NCI-H460 (cell line): ENCODE measurements around the gene TMEM37. TPM values are rescaled to one million over a fixed set of nuclear protein-coding genes. Genes with fewer than 3 reads are reported as not detected.

Experiments
- DNase-seq: peaks from one replicate; pipeline ENCODE4 v3.0.0-alpha.2; 2016; ENCODE audit warnings: low read depth; ENCODE audit errors: extremely low read depth
- total RNA-seq: library from RNA; depleted of rRNA; stranded (reverse); fragments of >200 nt; shearing (Covaris generic); gene quantifications from 2 replicates; pipeline ENCODE4 v1.2.3, GENCODE V29; 2014

TMEM37 gene
- total RNA-seq, 1 experiment from 2014 or later, result 2.5 TPM

DNA sequence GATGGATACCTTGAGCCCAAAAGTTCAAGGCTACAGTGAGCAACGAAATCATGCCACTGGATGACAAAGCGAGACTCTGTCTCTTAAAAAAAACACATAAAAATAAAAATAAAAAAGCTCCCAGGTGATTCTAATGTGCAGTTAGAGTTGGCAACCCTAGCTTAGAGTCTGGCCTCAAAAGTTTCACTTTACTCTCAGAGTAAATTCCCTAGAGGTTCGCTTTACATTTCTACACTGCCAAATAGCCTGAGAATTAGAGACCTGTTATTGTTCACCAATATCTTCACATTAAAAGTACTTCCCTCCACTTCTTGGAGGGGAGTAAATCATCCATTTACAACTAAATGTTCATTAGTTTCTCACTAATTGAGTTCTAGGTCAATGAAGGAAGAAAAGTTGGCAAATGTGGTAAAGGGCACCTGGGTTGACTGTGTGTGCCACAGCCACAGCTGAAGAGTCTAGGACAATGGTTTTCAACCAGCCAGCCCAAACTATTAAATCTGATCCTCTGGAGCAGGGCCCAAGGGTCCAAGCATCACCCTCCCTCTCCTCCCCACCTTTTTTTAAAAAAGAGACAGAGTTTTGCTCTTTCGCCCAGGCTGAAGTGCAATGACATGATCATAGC is 15.2 kb upstream of the TMEM37 start:
- no peak for DNase-seq

DNA sequence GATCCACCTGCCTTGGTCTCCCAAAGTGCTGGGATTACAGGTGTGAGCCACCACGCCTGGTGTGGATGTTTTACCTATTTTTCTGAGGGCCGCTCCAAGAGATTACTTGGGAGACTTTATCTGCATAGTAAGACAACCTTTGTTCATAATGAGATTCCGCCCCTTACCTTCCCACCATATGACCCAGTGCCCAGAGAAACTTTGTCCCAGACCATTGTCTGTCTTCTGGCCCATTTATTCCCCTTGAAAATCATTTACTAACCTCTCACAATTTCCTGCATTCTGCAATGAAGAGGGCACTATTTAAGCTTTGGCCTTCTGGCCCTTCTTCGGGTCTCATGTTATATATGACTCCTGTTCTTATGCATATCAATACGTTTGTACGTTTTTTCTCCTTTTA is 13.7 kb upstream of the TMEM37 start:
- DNase-seq, result no peak

DNA sequence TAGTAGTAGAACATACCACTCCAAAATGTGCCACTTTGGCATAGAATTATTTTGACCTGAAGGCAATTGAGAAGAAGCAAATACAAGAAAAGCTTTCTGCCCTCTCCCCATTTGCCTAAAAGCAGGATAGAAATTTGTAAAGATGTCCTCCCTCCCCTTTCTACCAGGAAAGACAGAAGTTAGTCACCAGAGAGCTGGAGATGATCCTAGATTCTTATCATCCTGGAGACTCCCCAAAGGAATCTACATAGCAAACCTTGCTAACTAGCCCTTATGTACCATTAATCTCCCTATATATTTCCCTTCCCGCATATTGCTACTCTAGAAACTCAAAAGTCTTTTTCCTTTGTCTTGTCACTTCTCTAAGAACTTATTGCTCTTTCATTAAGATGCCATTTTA is 12.6 kb upstream of the TMEM37 start:
- no peak for DNase-seq

DNA sequence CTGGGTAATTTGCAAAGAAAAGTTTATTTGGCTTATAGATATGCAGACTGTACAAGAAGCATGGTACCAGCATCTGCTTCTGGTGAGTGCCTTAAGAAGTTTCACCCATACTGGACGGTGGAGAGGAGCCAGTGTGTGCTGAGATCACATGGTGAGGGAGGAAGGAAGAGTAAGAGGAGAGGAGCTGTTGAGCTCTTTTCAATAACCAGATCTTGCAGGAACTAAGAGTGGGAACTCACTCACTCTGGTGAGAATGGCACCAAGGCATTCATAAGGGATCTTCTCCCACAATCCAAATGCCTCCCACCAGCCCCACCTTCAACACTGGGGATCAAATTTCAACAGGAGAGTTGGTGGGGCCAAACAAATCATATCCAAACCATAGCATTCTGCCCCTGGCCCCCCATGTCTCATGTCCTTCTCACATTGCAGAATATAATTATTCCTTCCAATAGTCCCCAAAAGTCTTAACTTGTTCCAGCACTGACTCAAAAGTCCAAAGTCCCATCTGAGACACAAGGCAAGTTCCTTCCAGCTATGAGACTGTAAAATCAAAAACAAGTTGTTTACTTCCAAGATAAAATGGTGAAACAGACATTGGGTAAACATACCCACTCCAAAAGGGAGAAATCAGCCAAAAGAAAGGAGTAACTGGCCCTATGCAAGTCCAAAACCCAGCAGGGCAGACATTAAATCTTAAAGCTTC is 11.7 kb upstream of the TMEM37 start:
- DNase-seq, result no peak

DNA sequence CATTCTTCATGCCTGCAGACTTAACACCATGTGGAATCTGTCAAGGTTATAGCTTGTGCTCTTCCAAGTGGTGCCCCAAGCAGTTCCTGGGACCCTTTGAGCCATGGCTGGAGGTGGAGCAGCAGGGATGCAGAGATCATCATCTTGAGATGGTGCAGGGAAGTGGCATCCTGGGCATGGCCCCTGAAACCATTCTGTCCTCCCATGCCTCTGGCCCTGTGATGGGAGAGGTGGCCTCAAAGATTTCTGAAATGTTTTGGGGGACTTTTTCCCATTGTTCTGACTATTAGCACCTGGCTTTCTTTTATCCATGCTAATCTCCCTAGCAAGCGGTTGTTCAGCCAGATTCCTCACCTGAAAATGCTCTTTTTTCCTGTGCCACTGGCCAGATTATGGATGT is 10.3 kb upstream of the TMEM37 start:
- no peak for DNase-seq

DNA sequence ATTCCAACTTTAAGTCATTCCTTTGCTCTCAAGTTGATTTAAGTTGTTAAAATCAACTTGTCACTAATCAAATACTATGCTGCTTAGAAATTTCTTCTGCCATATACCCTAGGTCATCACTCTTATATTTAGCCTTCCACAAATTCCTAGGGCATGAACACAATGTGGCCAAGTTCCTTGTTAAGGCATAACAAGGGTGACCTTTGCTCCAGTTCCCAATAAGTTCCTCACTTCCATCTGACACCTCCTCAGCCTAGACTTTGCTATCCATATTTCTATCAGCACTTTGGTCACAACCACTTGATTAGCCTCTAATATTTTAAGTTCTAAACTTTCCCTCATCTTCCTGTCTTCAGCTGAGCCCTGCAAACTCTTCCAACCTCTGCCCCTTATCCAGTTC is 9.9 kb upstream of the TMEM37 start:
- DNase-seq, result no peak

DNA sequence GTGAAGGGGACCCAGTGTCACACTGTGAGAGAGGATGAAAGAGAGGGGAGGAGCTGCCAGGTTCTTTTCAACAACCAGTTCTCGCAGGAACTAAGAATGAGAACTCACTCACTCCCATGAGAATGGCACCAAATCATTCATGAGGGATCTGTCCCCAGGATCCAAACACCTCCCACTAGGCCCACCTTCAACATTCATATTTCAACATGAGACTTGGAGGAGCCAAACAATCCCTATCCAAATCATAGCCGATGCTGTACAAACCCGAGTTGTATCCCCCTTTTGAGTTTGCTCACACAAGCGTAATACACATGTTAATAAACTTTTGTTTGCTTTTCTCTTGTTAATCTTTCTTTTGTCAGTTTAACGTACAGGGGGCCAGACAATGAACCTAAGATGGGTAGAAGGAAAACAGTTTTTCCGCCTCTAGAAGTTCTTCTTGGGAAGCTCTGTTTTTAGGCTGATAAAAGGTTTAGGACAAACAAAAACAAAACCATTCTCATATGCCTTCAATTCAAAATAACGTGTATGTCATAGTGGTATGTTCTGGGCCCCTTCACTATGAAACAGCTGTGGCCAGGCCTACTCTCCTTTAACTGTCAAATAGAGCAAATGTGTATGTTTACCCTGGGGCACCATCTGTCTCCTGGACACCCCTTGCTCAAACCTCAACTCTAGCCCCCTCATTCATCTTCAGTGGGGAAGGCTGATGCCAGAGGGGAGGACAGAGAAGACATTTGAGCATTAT is 9.1 kb upstream of the TMEM37 start:
- no peak for DNase-seq

DNA sequence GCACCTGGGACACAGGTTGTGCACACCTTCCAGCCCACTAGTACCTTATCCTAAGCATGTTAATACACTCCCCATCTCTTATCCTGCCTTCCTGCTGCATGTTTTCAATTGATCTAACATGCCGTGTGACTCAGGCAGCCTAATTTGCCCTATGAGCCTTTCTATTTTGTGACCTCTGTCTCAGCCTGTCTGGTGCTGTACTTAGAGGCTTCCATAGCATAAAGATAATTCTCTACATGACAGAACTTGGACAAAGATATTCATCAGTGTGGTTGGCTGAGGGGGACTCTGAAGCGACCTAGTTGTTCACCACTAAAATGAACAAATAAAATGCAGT is 8.6 kb upstream of the TMEM37 start:
- DNase-seq, result no peak

DNA sequence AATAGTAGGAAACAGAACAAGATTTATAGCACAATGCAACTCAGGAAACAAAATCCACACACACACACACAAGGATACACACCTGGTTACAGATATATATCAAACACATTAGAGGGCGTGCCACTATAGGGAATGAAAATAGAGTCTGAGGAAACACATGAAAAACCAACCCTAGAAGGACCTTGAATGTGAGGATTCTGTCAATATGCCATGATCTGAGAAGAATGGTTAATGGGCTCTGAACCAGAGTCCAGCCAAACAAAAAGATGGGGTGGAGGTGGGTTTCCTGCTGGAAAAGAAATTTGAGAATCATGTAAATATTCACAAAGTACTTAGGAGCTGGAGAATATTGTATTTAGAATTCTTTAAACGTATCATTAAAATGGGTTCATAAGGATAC is 7.8 kb upstream of the TMEM37 start:
- DNase-seq, result no peak

DNA sequence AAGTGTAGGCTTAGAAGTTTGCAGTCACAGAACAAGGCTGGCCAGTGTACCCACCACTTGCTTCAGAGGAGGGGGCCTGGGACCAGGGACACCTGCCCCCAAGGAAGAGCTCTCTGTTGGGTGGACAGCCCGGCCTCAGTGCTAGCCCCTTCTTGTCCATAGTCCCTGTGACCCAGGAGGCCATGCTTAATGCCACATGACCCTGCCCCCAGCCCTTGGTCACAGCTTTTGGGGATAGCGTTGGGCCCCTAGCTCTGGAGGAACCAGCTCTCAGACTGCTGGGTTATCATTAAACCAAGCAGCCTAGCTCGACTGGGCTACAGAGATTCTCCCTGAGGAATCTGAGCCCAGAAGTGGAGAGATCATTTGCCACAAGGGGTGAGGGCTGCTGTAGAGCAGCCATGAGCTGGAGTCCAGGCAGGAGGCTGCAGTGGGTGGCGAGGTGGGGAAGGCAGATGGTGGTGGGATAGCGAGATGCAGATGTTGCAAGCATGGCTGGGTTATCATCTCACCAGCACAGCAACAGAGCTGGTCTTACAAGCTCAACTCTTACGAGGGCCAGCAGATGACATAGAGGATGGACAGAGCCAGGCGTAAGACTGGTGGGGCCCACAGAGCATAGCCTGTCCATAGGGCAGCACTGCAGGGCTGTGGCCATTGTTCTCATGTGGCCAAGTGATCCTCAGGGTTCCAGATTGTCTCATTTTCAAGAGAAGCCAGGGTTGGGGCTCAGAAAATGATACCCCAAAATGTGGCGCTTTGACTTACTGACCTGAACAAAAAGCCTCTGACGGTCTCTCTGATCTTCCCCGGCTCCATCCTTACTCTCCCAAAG is 7.2 kb upstream of the TMEM37 start:
- DNase-seq, result no peak

DNA sequence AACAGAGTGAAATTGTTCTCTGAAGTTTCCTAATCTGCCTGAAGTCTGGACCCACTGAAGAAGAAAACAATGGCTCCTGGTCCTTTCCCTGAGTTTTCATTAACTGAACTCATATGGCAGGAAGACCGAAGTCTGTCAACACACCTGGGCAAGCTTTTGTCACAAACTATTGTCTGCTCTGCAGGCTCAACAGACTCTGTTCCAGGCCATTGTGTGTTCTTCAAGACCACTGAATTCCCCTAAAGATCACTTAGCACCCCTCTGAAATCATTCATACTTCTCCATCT is 6.6 kb upstream of the TMEM37 start:
- DNase-seq, result no peak

DNA sequence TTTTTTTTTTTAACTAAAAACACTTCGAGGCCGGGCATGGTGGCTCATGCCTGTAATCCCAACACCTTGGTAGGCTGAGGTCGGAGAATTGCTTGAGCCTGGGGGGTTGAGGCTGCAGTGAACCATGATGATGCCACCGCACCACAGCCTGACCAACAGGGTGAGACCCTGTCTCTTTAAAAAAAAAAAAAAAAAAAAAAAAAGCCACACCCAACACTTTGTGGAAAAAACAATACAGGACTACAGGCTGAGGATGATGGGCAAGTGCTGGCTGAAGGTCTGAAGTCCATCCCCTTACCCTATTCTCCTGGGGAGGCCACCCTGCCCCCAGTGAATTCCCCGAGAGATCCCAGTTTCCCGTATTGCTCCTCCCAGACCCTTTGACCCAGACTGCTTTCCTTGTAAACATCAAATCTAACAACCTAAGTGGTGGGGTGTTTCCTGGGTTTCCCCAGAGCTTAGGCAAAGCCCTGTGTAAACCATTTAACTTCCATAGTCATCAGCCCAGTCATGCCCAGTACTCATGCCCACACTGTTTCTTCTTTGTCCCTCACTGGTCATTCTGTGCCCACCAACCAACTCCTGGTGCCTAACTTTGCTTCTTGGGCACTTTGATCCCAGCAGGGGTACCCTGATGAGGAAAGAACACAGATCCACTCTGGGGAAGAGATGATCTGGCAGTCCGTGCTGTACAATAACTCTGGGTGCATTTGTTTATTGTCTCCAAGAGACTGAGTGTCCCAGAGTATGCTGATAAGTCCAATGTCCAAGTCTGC is 5.8 kb upstream of the TMEM37 start:
- DNase-seq, result no peak

DNA sequence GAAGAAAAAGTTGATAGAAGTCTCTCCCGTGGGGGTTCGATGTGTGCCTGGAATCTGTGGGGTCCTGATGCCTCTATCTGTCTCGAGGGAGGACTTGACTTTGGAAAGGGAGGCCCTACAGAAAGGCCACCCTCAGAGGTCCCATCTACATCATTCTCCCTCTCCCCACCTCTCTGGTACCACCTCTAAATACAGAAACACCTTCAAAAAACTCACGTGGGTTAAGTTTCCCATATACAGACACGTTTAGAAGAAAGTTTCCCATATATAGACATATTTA is 5.3 kb upstream of the TMEM37 start:
- no peak for DNase-seq

DNA sequence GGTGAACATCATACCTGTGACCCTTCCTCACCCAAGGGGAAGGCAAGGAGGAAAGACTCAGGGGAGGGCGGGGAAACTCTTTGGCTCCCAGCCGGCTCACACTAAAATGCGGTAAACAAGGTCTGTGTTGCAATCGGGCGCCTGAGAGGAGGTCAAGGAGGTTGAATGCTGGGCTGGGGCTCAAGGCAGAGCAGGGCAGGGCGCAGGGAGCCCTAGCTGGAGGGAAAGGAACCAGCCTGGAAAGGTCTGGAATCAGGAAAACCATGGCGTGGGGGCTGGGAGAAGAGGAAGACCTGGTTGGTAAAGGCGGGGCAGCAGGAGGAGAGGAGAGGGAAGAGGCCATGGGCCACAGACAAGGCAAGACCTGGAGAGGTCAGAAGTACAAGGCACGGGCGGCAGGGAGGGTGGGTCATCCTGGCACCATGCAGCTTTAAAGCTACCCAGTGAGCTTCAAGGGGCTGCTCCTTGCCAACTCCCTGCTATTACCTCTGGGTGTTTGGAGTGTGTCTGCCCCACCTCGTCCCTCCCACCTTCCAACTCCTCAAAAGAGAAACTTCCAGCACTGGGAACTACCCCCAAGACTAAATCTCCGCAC is 4.8 kb upstream of the TMEM37 start:
- no peak for DNase-seq

DNA sequence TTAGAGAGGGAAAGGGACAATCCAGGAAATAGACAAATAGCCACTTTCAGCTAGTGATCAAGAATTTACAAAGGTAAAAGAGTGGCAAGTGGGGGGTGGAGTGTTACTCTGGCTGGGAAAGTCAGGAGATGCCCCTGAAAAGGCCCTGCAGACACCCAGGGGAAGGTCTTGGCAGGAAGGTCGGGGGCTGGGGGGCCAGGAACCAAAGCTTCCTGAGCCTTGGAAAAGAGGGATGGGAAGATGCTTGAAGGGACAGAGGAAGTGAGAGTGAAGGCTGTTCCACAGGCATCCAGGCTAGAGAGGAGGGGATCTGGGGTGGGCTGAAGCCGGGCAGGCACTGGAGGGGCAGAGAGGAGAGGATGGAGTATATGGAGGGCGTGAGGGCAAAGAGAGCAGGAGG is 3.9 kb upstream of the TMEM37 start:
- DNase-seq, result no peak

DNA sequence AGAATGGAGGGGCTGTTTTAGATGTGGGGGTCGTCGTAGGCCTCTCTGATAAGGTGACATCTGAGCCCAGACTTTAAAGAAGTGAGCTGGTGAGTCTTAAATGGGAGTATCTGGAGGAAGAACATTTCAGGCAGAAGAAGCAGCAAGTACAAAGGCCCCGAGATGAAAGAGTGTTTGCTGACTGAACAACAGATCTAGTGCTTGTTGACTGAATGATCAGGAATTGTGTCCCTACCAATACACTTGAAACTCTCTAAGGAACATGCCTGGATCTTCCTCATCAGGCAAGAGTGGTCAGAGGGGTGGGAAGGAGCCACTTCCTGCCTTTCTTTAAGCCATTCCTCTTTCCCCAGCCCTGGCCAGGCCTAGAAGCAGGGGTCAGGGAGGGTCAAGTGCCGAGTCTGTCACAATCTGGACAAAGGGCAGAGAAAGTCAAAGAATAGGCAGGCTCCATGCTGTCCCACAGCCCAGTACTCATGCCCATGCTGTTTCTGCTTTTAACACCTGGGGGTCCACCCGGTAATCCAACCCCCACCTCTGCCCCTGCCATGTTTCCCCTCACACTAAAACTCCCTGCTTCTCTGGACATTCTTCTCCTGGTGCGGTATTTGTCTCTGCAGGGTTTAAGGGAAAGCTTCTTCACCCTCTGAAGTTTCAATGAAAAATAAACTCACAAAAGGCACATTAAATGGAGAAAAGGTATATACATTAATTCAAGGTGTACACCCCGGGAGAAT is 3.0 kb upstream of the TMEM37 start:
- DNase-seq, result no peak

DNA sequence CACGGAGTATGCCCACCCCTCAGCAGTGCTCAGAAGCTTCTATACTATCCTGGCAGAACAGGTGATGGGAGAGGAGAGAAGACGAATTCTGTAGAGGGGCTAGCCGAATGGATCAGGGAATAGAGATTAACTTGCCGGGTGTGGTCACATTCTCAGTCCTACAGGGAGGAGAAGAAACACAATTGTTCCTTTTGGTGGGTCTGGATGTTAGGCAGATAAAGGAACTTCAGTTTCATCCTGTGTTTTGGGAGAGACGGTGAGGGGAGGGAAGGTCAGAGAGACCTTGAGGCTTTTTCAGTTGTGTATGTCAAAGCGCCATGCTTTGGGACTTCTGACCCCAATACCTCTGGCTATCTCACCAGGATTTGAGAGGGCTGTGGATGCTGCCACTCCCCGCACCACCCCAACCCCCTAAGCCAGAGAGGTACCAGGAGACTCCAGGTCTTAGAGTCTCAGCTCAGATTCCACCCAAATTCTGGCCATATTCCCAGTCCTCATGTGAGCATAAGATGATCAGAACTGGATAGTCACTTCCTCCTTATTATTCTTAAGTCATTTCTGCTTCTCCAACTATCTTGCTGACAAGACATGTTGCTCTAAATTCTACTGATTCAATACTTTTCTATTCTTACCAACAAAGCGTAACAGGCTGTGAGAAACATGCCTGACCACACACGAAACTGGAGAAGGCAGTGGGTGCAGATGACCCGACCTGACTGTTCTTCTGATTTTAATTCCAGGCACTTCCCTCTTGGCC is 2.3 kb upstream of the TMEM37 start:
- DNase-seq, result no peak

DNA sequence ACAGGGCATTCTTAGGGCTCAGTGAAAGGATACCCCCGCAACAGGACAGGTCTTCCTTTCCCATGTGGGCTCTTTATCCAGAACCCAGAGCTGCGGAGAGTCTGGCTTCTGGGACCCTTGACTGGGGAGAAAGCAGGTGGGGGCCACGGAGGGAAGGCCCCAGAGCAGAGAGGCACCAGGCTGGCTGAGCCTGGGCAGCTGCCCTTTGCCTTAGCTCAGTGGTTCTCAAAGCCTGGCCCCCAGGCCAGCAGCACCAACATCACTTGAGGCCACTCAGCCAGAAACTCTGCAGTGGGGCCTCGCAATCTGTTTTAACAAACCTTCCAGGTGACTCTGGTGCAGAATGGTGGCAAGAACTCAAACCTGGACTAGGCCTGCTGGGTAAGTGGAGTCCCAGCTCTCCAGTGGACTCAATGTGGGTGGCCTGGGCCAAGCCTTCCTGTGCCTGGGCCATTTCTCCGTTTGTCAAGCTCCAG is 1.6 kb upstream of the TMEM37 start:
- no peak for DNase-seq
